Lung (tissue), 12 donors: ENCODE data around the gene CD200. TPM values are rescaled to one million over a fixed set of nuclear protein-coding genes. Genes with fewer than 3 reads are reported as not detected.
A peak's percentile ranks its signal among the peaks of the same experiment; 100 is the strongest.
"Not testable (repeated sequence)": the region's sequence is repeated elsewhere in the genome, so short reads cannot be mapped to it uniquely, and the experiment has no call there.

Source experiments
- ATAC-seq: fragments of 200-7000 bp; cut with Tn5 transposase; one replicate; pipeline ENCODE4 v1.9.1; 2020; ENCODE audit warnings: moderate number of reproducible peaks; ENCODE audit not compliant: insufficient read depth, low FRiP score
- DNase-seq, 3 donors: peaks; one replicate each; pipeline ENCODE4 v3.0.0-alpha.2; 2013 to 2017
- H3K27ac ChIP-seq, 2 donors: one replicate each; pipeline ENCODE4 v1.5.1; 2013; ENCODE audit warnings: mild to moderate bottlenecking in 2 of 2, moderate library complexity in 2 of 2, control low read depth in 1 of 2, inconsistent platforms in 1 of 2, low read depth in 1 of 2, low read length in 1 of 2
- H3K27me3 ChIP-seq, 3 donors: one replicate each; pipeline ENCODE4 v1.5.1; 2013; ENCODE audit warnings: low read length in 2 of 3; ENCODE audit not compliant: control insufficient read depth in 3 of 3, insufficient read depth in 3 of 3
- H3K36me3 ChIP-seq, 4 donors: one replicate each; pipeline ENCODE4 v1.5.1; 2013; ENCODE audit warnings: low read length in 4 of 4, mild to moderate bottlenecking in 1 of 4, moderate library complexity in 1 of 4; ENCODE audit not compliant: control insufficient read depth in 4 of 4, insufficient read depth in 4 of 4
- H3K4me1 ChIP-seq, 5 donors: one replicate each; pipeline ENCODE4 v1.5.1; 2013; ENCODE audit warnings: low read length in 5 of 5, mild to moderate bottlenecking in 2 of 5, moderate library complexity in 1 of 5; ENCODE audit not compliant: control insufficient read depth in 5 of 5, insufficient read depth in 5 of 5
- H3K4me3 ChIP-seq: one replicate; pipeline ENCODE4 v1.5.1; 2013; ENCODE audit warnings: mild to moderate bottlenecking, control low read depth, moderate library complexity
- H3K9ac ChIP-seq, 2 donors: one replicate each; pipeline ENCODE4 v1.5.1; 2013; ENCODE audit warnings: low read length in 2 of 2, control low read depth in 1 of 2; ENCODE audit not compliant: insufficient read depth in 1 of 2
- H3K9me3 ChIP-seq, 4 donors: one replicate each; pipeline ENCODE4 v1.5.1; 2013; ENCODE audit warnings: low read length in 3 of 4, mild to moderate bottlenecking in 1 of 4, moderate library complexity in 1 of 4; ENCODE audit not compliant: control insufficient read depth in 4 of 4, insufficient read depth in 3 of 4
- WGBS, 2 donors: extraction: QIAGEN DNeasy Blood & Tissue Kit; methylation state at CpG; one replicate each; pipeline ENCODE4 v1.1.7; 2013; 5-methylcytosine and 5-hydroxymethylcytosine counted together
- polyA plus RNA-seq, 2 donors: library from polyadenylated mRNA; stranded (reverse); fragments of 200-250 nt; gene quantifications; one replicate each; pipeline ENCODE4 v1.2.1, GENCODE V29; 2013
- total RNA-seq, 2 donors: library from RNA; depleted of rRNA in 1 of 2; stranded (reverse); fragments of >200 nt in 1 of 2; gene quantifications; one replicate each; pipeline ENCODE4 v1.2.1, GENCODE V29; 2014 to 2021
- TF ChIP-seq, protein P1 (sequence below): IDR thresholded peaks from 2 replicates; pipeline ENCODE4 v1.5.1; 2012; ENCODE audit warnings: mild to moderate bottlenecking; ENCODE audit errors: control extremely low read depth, extremely low read depth
- donor health status: control.
- donor health status: control.
- donor health status: Bipolar disorder and iron deficiency.
- donor health status: healthy.
- donor health status: DM: yes; HTN: yes; CAD: no.

The CD200 gene
- total and polyA plus RNA-seq, 4 donors = 4.6 to 21.6 (median 6.0) TPM

GRCh38 chr3:112376241-112376911 is 43.4 kb downstream of the CD200 start:
- TF ChIP-seq, protein P1, sequence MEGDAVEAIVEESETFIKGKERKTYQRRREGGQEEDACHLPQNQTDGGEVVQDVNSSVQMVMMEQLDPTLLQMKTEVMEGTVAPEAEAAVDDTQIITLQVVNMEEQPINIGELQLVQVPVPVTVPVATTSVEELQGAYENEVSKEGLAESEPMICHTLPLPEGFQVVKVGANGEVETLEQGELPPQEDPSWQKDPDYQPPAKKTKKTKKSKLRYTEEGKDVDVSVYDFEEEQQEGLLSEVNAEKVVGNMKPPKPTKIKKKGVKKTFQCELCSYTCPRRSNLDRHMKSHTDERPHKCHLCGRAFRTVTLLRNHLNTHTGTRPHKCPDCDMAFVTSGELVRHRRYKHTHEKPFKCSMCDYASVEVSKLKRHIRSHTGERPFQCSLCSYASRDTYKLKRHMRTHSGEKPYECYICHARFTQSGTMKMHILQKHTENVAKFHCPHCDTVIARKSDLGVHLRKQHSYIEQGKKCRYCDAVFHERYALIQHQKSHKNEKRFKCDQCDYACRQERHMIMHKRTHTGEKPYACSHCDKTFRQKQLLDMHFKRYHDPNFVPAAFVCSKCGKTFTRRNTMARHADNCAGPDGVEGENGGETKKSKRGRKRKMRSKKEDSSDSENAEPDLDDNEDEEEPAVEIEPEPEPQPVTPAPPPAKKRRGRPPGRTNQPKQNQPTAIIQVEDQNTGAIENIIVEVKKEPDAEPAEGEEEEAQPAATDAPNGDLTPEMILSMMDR = no peak
- Histone ChIP-seq H3K27me3 (no peaks in the 10 kb centered on the region), H3K4me1 (peaks cover 0 to 49% (median 9%) of the 10 kb centered on the region in 5 donors), H3K9ac (no peak overlapping the region), H3K27ac (no peak overlapping the region), H3K9me3 (no peaks in the 10 kb centered on the region), H3K36me3 (no peaks in the 10 kb centered on the region), H3K4me3 (no peak overlapping the region)
- DNase-seq = peak; percentile 72 to 93 (median 91)
- WGBS, 2 donors = 46 to 47% methylated on average over 5 of the region's 5 CpGs
- no peak for ATAC-seq

GRCh38 chr3:112376992-112377391 is 44.0 kb downstream of the CD200 start:
- no peak overlapping the region for H3K9ac ChIP-seq
- TF ChIP-seq, protein P1 = no peak
- DNase-seq (no peak), ATAC-seq (peak; percentile 9)
- no peaks in the 10 kb centered on the region for H3K9me3 ChIP-seq
- no peaks in the 10 kb centered on the region for H3K36me3 ChIP-seq
- no peak overlapping the region for H3K4me3 ChIP-seq
- no peaks in the 10 kb centered on the region for H3K27me3 ChIP-seq
- 38 to 57% methylated on average over 1 of the region's 1 CpG for WGBS, 2 donors
- no peak overlapping the region for H3K27ac ChIP-seq
- peaks cover 0 to 49% (median 9%) of the 10 kb centered on the region in 5 donors for H3K4me1 ChIP-seq

DNA sequence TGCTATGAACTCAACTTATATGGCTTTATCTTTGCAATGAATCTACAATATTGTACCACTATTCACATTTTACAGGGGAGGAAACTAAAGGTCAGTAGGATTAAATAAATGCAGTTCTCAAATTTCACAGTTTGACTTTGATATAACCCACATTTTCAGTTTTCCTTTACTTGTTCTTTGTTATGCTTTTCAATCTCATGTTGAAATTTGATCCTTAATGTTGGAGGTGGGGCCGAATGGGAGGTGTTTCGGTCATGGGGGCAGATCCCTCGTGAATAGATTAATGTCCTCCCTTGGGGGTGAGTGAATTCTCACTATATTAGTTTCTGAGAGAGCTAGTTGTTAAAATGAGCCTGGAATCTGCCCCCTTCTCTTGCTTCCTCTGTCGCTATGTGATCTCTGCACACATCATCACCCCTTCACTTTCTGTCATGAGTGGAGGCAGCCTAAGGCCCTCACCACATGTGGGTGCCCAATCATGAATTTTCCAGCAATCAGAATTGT is 44.7 kb downstream of the CD200 start:
- ATAC-seq = no peak

DNA sequence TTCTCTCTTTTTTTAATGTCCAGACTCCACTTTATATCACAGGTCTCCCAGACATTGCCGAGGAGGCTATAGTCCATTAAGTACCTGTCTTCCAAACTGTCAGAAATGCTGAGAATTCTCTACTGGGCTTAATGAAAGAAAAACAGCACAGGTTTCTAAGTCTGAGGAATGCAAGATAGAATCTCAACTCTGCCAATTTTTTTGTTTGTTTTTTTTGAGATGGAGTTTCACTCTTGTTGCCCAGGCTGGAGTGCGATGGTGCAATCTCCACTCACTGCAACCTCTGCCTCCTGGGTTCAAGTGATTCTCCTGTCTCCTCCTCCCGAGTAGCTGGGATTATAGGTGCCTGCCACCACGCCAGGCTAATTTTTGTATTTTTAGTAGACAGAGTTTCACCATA is 45.4 kb downstream of the CD200 start:
- not testable (repeated sequence) for DNase-seq, H3K9ac ChIP-seq, H3K27ac ChIP-seq, ATAC-seq, H3K27me3 ChIP-seq, H3K36me3 ChIP-seq, H3K9me3 ChIP-seq, H3K4me3 ChIP-seq
- WGBS, 2 donors = 56 to 61% methylated on average over 4 of the region's 4 CpGs
- peaks cover 0 to 49% (median 7%) of the 10 kb centered on the region in 5 donors for H3K4me1 ChIP-seq

More for the DNA sequence above, 44.7 kb downstream of the CD200 start:
- 80 to 91% methylated on average over 4 of the region's 4 CpGs for WGBS, 2 donors
- DNase-seq = peak in 2 of 3 donors; percentile 64 to 71
- Histone ChIP-seq H3K4me1 (peaks cover 0 to 49% (median 7%) of the 10 kb centered on the region in 5 donors), H3K27ac (peak overlapping the region in 1 of 2 donors; percentile 71), H3K9me3 (no peaks in the 10 kb centered on the region), H3K27me3 (no peaks in the 10 kb centered on the region), H3K9ac (no peak overlapping the region), H3K36me3 (no peaks in the 10 kb centered on the region), H3K4me3 (no peak overlapping the region)
- TF ChIP-seq, protein P1 = no peak
